Osteoblast (primary cell): ENCODE measurements around the gene GOLGB1. TPM values are rescaled to one million over a fixed set of nuclear protein-coding genes. Genes with fewer than 3 reads are reported as not detected.

Experiments used
- DNase-seq: peaks from one replicate; pipeline ENCODE4 v3.0.0; 2011; ENCODE audit warnings: low spot score, mixed read lengths; ENCODE audit not compliant: insufficient read length; ENCODE audit errors: missing footprints
- H2AFZ ChIP-seq: 2 replicates; pipeline ENCODE4 v1.6.0; 2011; ENCODE audit warnings: mild to moderate bottlenecking, low read length
- H3K27ac ChIP-seq: 2 replicates; pipeline ENCODE4 v1.5.1; 2011; ENCODE audit warnings: mild to moderate bottlenecking, low read depth, low read length, moderate library complexity
- H3K27me3 ChIP-seq: 2 replicates; pipeline ENCODE4 v1.6.0; 2012; ENCODE audit warnings: mild to moderate bottlenecking, control low read depth, inconsistent platforms, low read length, moderate library complexity; ENCODE audit not compliant: insufficient read depth
- H3K36me3 ChIP-seq: 2 replicates; pipeline ENCODE4 v1.5.1; 2011; ENCODE audit warnings: mild to moderate bottlenecking, low read length, control low read depth, moderate library complexity; ENCODE audit not compliant: insufficient read depth
- H3K4me1 ChIP-seq: 2 replicates; pipeline ENCODE4 v1.5.1; 2011; ENCODE audit warnings: mild to moderate bottlenecking, low read length, control low read depth, moderate library complexity; ENCODE audit not compliant: insufficient read depth
- H3K4me2 ChIP-seq: 2 replicates; pipeline ENCODE4 v1.6.0; 2011; ENCODE audit warnings: mild to moderate bottlenecking, low read length; ENCODE audit not compliant: insufficient read depth
- H3K4me3 ChIP-seq: fragments of 200-600 bp; sonication (generic); 3 replicates; pipeline ENCODE4 v1.5.1; 2012; ENCODE audit warnings: mild to moderate bottlenecking, low read length, inconsistent platforms; ENCODE audit not compliant: insufficient read depth
- H3K79me2 ChIP-seq: 2 replicates; pipeline ENCODE4 v1.6.0; 2012; ENCODE audit warnings: mild to moderate bottlenecking, low read length, control low read depth, inconsistent platforms; ENCODE audit not compliant: insufficient read depth
- H3K9me3 ChIP-seq: 2 replicates; pipeline ENCODE4 v1.5.1; 2011; ENCODE audit warnings: low read depth, low read length, control low read depth
- H4K20me1 ChIP-seq: 2 replicates; pipeline ENCODE4 v1.6.0; 2012; ENCODE audit warnings: mild to moderate bottlenecking, low read length, control low read depth; ENCODE audit not compliant: insufficient read depth
- CTCF ChIP-seq: IDR thresholded peaks from 2 replicates; pipeline ENCODE4 v1.5.1; 2011; ENCODE audit warnings: mild to moderate bottlenecking, low read depth, low read length, moderate library complexity; ENCODE audit errors: extremely low read depth
- total RNA-seq: library from RNA; depleted of rRNA; stranded (reverse); fragments of >200 nt; gene quantifications from 2 replicates; pipeline ENCODE4 v1.2.3, GENCODE V29; 2012

Gene GOLGB1
- total RNA-seq, 1 donor, result 70.6 TPM

- Histone ChIP-seq H3K27ac (no peak overlapping the region), H4K20me1 (peaks cover 23% of the 10 kb centered on the region), H3K79me2 (peaks cover 60% of the 10 kb centered on the region), H3K4me2 (no peak overlapping the region), H3K4me1 (peaks cover 13% of the 10 kb centered on the region), H2AFZ (no peak overlapping the region), H3K27me3 (no peaks in the 10 kb centered on the region), H3K4me3 (no peak overlapping the region), H3K9me3 (no peaks in the 10 kb centered on the region), H3K36me3 (peaks cover 19% of the 10 kb centered on the region)
- no peak for DNase-seq
- TF ChIP-seq CTCF, result no peak
Observed at GRCh38 chr3:121730940-121731687, 18.4 kb downstream of the GOLGB1 start.

- no peak for DNase-seq
- H3K27me3 ChIP-seq, result no peaks in the 10 kb centered on the region
- H4K20me1 ChIP-seq, result no peaks in the 10 kb centered on the region
Observed at GRCh38 chr3:121724130-121724529, 25.4 kb downstream of the GOLGB1 start.

DNA sequence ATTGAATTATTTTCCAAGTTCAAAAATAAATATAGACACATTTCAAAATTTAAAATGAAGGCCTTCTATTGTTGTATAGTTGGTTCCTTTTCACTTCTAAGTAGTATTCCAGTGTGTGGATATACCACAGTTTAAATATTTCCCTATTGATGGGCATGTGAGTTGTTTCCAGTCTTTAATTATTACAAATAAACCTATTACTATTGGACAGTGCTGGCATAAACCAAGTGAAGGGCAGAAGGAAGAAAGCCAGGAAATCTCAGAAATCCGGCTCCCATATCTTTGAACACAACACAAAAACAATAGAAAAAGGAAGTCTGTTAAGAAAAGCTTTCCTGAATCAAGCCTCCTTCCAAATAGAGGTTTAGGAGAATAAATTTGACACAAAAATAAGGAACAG, 26.1 kb downstream of the GOLGB1 start:
- no peak for DNase-seq
- Histone ChIP-seq H2AFZ (no peak overlapping the region), H3K27ac (no peak overlapping the region), H3K79me2 (peaks cover 7% of the 10 kb centered on the region), H3K4me2 (no peak overlapping the region), H3K4me3 (no peak overlapping the region), H4K20me1 (no peaks in the 10 kb centered on the region), H3K9me3 (no peaks in the 10 kb centered on the region), H3K4me1 (no peaks in the 10 kb centered on the region), H3K27me3 (no peaks in the 10 kb centered on the region), H3K36me3 (peaks cover 62% of the 10 kb centered on the region)
- no peak for TF ChIP-seq CTCF

More at GRCh38 chr3:121724130-121724529, 25.4 kb downstream of the GOLGB1 start:
- peaks cover 11% of the 10 kb centered on the region for H3K79me2 ChIP-seq
- no peak for TF ChIP-seq CTCF
- H3K4me3 ChIP-seq, result no peak overlapping the region
- peaks cover 62% of the 10 kb centered on the region for H3K36me3 ChIP-seq
- no peak overlapping the region for H3K27ac ChIP-seq
- no peaks in the 10 kb centered on the region for H3K4me1 ChIP-seq
- H2AFZ ChIP-seq, result no peak overlapping the region
- no peak overlapping the region for H3K4me2 ChIP-seq
- H3K9me3 ChIP-seq, result no peaks in the 10 kb centered on the region

- no peaks in the 10 kb centered on the region for H3K9me3 ChIP-seq
- no peak for TF ChIP-seq CTCF
- no peak overlapping the region for H3K4me3 ChIP-seq
- no peaks in the 10 kb centered on the region for H3K27me3 ChIP-seq
- no peak overlapping the region for H3K27ac ChIP-seq
- no peaks in the 10 kb centered on the region for H4K20me1 ChIP-seq
- no peak overlapping the region for H2AFZ ChIP-seq
- H3K79me2 ChIP-seq, result peaks cover 7% of the 10 kb centered on the region
- no peak for DNase-seq
- H3K4me2 ChIP-seq, result no peak overlapping the region
- H3K4me1 ChIP-seq, result no peaks in the 10 kb centered on the region
- peaks cover 72% of the 10 kb centered on the region for H3K36me3 ChIP-seq
Observed at GRCh38 chr3:121722411-121722810, 27.1 kb downstream of the GOLGB1 start.
